Peyer's patch (tissue), 4 donors: ENCODE data around the gene FILIP1. TPM values are rescaled to one million over a fixed set of nuclear protein-coding genes. Genes with fewer than 3 reads are reported as not detected.

Source experiments
- DNase-seq, 3 donors: peaks; one replicate each; pipeline ENCODE4 v3.0.0-alpha.2; 2017 to 2019
- H3K27ac ChIP-seq, 4 donors: fragments of 200-600 bp; sonication (generic); one replicate each; pipeline ENCODE4 v1.5.1; 2016 to 2019
- H3K27me3 ChIP-seq, 2 donors: fragments of 200-600 bp; sonication (generic); one replicate each; pipeline ENCODE4 v1.5.1; 2019
- H3K36me3 ChIP-seq, 3 donors: fragments of 200-600 bp; sonication (generic); one replicate each; pipeline ENCODE4 v1.5.1; 2016 to 2019
- H3K4me1 ChIP-seq, 4 donors: fragments of 200-600 bp; sonication (generic); one replicate each; pipeline ENCODE4 v1.5.1; 2016 to 2019
- H3K4me3 ChIP-seq, 4 donors: fragments of 200-600 bp; sonication (generic); 1 replicate in 3 of 4; 2 replicates in 1 of 4; pipeline ENCODE4 v1.5.1; 2016 to 2019; ENCODE audit warnings: mild to moderate bottlenecking in 1 of 4
- H3K9me3 ChIP-seq, 4 donors: fragments of 200-600 bp; sonication (generic); one replicate each; pipeline ENCODE4 v1.5.1; 2016 to 2019; ENCODE audit warnings: mild to moderate bottlenecking in 1 of 4
- POLR2A ChIP-seq, 2 donors: fragments of 450-650 bp; IDR thresholded peaks; one replicate each; pipeline ENCODE4 v1.5.1; 2017; ENCODE audit warnings: antibody characterized with exemption in 2 of 2, mild to moderate bottlenecking in 2 of 2, moderate library complexity in 2 of 2
- total RNA-seq, 4 donors: library from RNA; depleted of rRNA; stranded (reverse); fragments of >200 nt; gene quantifications; one replicate each; pipeline ENCODE4 v1.1.0, GENCODE V29; 2016
- TF ChIP-seq, protein P1 (sequence below), 6 experiments: fragments of 450-650 bp in 4 of 6; fragments of 200-600 bp in 2 of 6; sonication (generic) in 1 of 6; IDR thresholded peaks; one replicate each; pipeline ENCODE4 v1.5.1; 2017 to 2019; ENCODE audit warnings: antibody characterized with exemption in 6 of 6, mild to moderate bottlenecking in 3 of 6, moderate library complexity in 1 of 6

FILIP1 gene
- total RNA-seq, 4 donors from 2014 or later, result 1.1 to 7.4 (median 4.0) TPM

DNA sequence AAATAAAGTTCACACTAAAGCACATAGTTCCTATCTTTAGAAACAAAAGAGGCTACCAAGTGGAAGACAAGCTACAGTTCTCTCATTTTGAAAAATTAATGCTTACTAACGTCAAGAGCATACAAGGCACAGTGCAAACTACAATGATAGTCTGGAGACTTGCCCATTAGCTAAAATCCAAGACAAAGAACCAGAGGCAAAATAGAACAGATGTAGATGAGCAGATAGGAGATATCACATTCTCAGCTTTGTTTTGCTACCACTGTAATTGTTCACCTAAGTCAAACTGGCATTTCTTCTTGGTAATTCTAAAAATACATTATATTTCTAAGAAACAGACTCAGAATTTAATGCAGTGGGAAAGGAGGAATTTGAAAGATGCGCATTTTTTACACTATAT lies 214.2 kb downstream of the FILIP1 start:
- no peak overlapping the region for H3K27ac ChIP-seq
- H3K4me1 ChIP-seq, result peaks cover 0 to 34% (median 3%) of the 10 kb centered on the region in 4 donors
- no peak overlapping the region for H3K4me3 ChIP-seq
- TF ChIP-seq, protein P1, sequence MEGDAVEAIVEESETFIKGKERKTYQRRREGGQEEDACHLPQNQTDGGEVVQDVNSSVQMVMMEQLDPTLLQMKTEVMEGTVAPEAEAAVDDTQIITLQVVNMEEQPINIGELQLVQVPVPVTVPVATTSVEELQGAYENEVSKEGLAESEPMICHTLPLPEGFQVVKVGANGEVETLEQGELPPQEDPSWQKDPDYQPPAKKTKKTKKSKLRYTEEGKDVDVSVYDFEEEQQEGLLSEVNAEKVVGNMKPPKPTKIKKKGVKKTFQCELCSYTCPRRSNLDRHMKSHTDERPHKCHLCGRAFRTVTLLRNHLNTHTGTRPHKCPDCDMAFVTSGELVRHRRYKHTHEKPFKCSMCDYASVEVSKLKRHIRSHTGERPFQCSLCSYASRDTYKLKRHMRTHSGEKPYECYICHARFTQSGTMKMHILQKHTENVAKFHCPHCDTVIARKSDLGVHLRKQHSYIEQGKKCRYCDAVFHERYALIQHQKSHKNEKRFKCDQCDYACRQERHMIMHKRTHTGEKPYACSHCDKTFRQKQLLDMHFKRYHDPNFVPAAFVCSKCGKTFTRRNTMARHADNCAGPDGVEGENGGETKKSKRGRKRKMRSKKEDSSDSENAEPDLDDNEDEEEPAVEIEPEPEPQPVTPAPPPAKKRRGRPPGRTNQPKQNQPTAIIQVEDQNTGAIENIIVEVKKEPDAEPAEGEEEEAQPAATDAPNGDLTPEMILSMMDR (IDR thresholded peaks at IDR 0.05), result no peak
- TF ChIP-seq POLR2A (IDR thresholded peaks at IDR 0.05), result no peak
- DNase-seq, result no peak
- H3K36me3 ChIP-seq, result no peaks in the 10 kb centered on the region
- no peaks in the 10 kb centered on the region for H3K9me3 ChIP-seq
- no peaks in the 10 kb centered on the region for H3K27me3 ChIP-seq

DNA sequence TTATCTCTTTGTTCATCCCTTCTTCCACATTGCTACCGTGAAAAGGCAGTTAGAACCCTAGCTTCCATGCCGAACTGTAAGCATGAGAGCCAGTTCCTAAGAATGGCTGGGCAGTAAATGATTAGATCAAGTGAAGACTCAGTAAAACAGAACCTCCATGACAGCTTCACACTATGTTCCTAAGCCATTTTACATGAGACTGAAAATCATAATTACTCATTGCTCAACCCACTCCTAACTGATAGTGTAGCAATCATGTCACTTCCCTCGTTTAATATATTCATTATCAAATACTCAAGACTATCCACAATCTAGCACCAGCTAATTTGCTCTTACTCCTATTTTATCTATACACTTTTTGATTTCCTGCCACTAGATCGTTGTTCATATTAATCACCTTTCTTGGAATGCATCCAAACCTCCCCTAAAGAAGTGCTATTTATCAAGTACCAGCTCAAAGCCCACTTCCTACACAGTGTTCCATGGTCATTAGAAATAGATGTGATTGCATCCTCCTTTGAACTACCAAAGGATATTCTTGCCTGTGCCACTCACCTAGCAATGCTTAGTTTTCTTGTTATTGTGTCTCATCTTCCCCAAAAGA lies 215.0 kb downstream of the FILIP1 start:
- Histone ChIP-seq H3K27ac (no peak overlapping the region), H3K4me1 (peaks cover 0 to 34% (median 3%) of the 10 kb centered on the region in 4 donors)
- DNase-seq, result no peak

DNA sequence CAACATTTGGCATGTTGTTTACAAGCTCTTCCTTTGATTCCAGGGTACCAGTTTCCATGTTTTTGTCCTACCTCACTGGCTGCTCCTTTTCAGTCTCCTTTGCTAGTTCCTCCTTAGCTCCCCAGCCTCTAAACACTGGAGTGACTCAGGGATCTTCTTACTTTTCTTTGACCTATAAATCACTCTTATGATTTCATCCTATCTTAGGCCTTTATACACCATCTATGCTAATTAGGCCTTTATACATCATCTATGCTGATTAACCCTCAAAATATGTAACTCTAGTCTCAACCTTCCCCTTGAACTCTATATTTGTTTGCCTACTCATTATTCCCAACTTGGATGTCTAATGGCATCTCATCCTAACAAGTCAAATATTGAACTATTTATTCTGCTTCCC lies 218.5 kb downstream of the FILIP1 start:
- Histone ChIP-seq H3K4me3 (no peak overlapping the region), H3K4me1 (no peaks in the 10 kb centered on the region), H3K9me3 (no peaks in the 10 kb centered on the region), H3K36me3 (no peaks in the 10 kb centered on the region), H3K27ac (no peak overlapping the region), H3K27me3 (no peaks in the 10 kb centered on the region)
- no peak for DNase-seq
- TF ChIP-seq, protein P1 (IDR thresholded peaks at IDR 0.05), result no peak
- no peak for TF ChIP-seq POLR2A (IDR thresholded peaks at IDR 0.05)

More for the DNA sequence above, 215.0 kb downstream of the FILIP1 start:
- Histone ChIP-seq H3K36me3 (no peaks in the 10 kb centered on the region), H3K4me3 (no peak overlapping the region), H3K9me3 (no peaks in the 10 kb centered on the region), H3K27me3 (no peaks in the 10 kb centered on the region)
- no peak for TF ChIP-seq POLR2A (IDR thresholded peaks at IDR 0.05)
- TF ChIP-seq, protein P1 (IDR thresholded peaks at IDR 0.05), result no peak

DNA sequence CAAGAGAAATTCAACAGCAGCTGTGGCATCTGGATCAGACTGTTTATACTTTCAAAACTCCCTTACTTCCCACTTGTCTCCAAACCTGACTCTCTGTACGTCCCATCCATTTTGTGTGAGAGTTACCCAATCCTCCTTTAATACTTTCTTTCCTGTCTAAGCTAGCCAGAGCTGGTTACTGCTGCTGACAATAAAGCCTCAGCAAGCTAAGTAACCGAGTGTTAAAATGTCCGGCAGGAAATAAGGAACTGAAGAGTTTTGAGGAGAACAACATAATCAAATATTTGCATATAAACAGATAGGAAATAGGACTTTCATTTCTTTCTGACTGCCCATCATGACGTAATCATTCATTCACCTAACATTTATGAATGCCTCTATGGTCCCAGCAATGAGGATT lies 220.6 kb downstream of the FILIP1 start:
- TF ChIP-seq, protein P1 (IDR thresholded peaks at IDR 0.05), result no peak
- TF ChIP-seq POLR2A (IDR thresholded peaks at IDR 0.05), result no peak
- DNase-seq, result no peak
- no peaks in the 10 kb centered on the region for H3K9me3 ChIP-seq
- no peak overlapping the region for H3K4me3 ChIP-seq
- H3K36me3 ChIP-seq, result no peaks in the 10 kb centered on the region
- peak overlapping the region in 2 of 4 donors; percentile 11 to 17 for H3K27ac ChIP-seq
- H3K4me1 ChIP-seq, result peaks cover 0 to 8% (median 0%) of the 10 kb centered on the region in 4 donors
- no peaks in the 10 kb centered on the region for H3K27me3 ChIP-seq

DNA sequence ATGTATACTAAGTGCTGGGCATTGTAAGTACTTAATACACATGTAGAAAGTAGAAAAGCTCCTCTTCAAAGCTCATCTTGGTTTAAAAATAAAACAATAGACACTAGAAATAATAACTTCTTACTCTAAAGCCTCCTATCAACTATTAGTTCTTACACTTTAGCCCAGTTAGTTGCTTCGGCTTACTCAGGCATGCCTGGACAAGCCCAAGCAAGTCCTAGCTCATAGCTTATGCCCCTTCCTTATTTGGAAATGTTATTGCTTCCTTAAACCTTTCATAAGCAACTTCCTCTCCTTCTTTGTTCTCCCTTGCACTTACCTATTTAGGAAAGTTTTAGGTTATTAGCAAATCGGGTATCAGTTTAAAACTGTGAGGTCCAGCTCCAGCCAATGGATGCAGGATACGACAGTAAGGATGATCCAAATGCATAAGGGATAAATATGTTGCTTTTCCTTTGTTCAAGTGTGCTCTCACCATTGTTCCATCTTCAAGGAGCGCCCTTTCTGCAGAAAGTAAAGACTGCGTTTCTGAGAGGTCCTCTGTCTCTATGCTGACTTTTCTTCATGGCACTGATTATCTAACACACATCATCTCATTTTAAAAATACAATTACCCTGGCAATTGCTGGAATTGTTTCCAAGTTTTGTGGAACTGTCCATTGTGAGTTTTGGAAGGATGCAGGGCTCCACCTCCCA lies 221.3 kb downstream of the FILIP1 start:
- no peaks in the 10 kb centered on the region for H3K36me3 ChIP-seq
- TF ChIP-seq POLR2A (IDR thresholded peaks at IDR 0.05), result no peak
- TF ChIP-seq, protein P1 (IDR thresholded peaks at IDR 0.05), result no peak
- H3K4me3 ChIP-seq, result no peak overlapping the region
- H3K4me1 ChIP-seq, result peaks cover 0 to 15% (median 0%) of the 10 kb centered on the region in 4 donors
- DNase-seq, result no peak
- H3K27ac ChIP-seq, result peak overlapping the region in 1 of 4 donors; percentile 11
- no peaks in the 10 kb centered on the region for H3K9me3 ChIP-seq
- no peaks in the 10 kb centered on the region for H3K27me3 ChIP-seq
